GM12878 (cell line): ENCODE results near the gene PPDPF. TPM values are rescaled to one million over a fixed set of nuclear protein-coding genes. Genes with fewer than 3 reads are reported as not detected.

Source experiments
- ATAC-seq: fragments of 200-7000 bp; cut with Tn5 transposase; 3 replicates; pipeline ENCODE4 v1.9.1; 2020; ENCODE audit warnings: mild to moderate bottlenecking, moderate library complexity
- BruUV-seq: library from RNA; stranded (reverse); fragments of 400-500 nt; replicated peaks from 2 replicates; lab custom pipeline; 2021; lab: Mats Ljungman, UMichigan
- CTCF ChIA-PET: fragments of 300-600 bp; sonication (Branson Sonifier 250); formaldehyde crosslinking; extraction: SDS; loops from one replicate; lab custom pipeline; 2021; ENCODE audit warnings: inconsistent platforms; lab: Yijun Ruan, JAX
- POLR2A ChIA-PET: fragments of 350-600 bp; formaldehyde crosslinking; extraction: SDS; loops from one replicate; lab custom pipeline; 2021; ENCODE audit warnings: inconsistent platforms; lab: Charles Lee
- RAD21 ChIA-PET: fragments of 300-600 bp; sonication (Branson Sonifier 250); formaldehyde crosslinking; loops from one replicate; lab custom pipeline; 2023; ENCODE audit warnings: antibody characterized with exemption; ENCODE audit not compliant: unreplicated experiment; lab: Charles Lee
- SMC1A ChIA-PET: fragments of 300-600 bp; sonication (Branson Sonifier 250); formaldehyde crosslinking; loops from one replicate; lab custom pipeline; 2023; ENCODE audit not compliant: unreplicated experiment, uncharacterized antibody; lab: Charles Lee
- DNase-seq: peaks from one replicate; pipeline ENCODE4 v3.0.0-alpha.2; 2011; ENCODE audit warnings: low read depth, low spot score
- FAIRE-seq: peaks from 3 replicates; lab custom pipeline; 2011; peaks lifted over from hg19 to GRCh38; lab: Jason Lieb, UNC
- H2AFZ ChIP-seq: 2 replicates; pipeline ENCODE4 v1.6.0; 2011; ENCODE audit warnings: low read depth, low read length, control low read depth; ENCODE audit not compliant: control insufficient read depth
- H3K27ac ChIP-seq: 2 replicates; pipeline ENCODE4 v1.5.1; 2011; ENCODE audit warnings: control low read depth; ENCODE audit not compliant: control insufficient read depth, insufficient read depth
- H3K27me3 ChIP-seq, 2 experiments: replicated peaks in 1 of 2; 2 replicates each; pipeline versions ENCODE4 v1.6.0 to v1.6.1; 2011; ENCODE audit warnings: low read length in 1 of 2; ENCODE audit not compliant: control insufficient read depth in 2 of 2, insufficient read depth in 2 of 2
- H3K36me3 ChIP-seq, 2 experiments: 2 replicates each; pipeline ENCODE4 v1.5.1; 2011; ENCODE audit warnings: low read length in 1 of 2; ENCODE audit not compliant: control insufficient read depth in 2 of 2, insufficient read depth in 2 of 2
- H3K4me1 ChIP-seq: 2 replicates; pipeline ENCODE4 v1.6.1; 2011; ENCODE audit warnings: mild to moderate bottlenecking, low read length, moderate library complexity, mixed read lengths; ENCODE audit not compliant: control insufficient read depth, insufficient read depth
- H3K4me2 ChIP-seq: 2 replicates; pipeline ENCODE4 v1.6.0; 2011; ENCODE audit warnings: control low read depth; ENCODE audit not compliant: control insufficient read depth, insufficient read depth
- H3K4me3 ChIP-seq: fragments of 200-600 bp; sonication (generic); 2 replicates; pipeline ENCODE4 v1.5.1; 2016
- H3K79me2 ChIP-seq: 2 replicates; pipeline ENCODE4 v1.6.0; 2011; ENCODE audit warnings: low read length; ENCODE audit not compliant: control insufficient read depth, insufficient read depth
- H3K9ac ChIP-seq: 2 replicates; pipeline ENCODE4 v1.8.0; 2011; ENCODE audit warnings: low read length, control low read depth, mixed read lengths; ENCODE audit not compliant: control insufficient read depth, insufficient read depth
- H3K9me3 ChIP-seq: replicated peaks from 3 replicates; pipeline ENCODE4 v1.5.1; 2011; ENCODE audit warnings: mild to moderate bottlenecking, low read length; ENCODE audit not compliant: control insufficient read depth, insufficient read depth
- H4K20me1 ChIP-seq: 2 replicates; pipeline ENCODE4 v1.6.0; 2011; ENCODE audit not compliant: control insufficient read depth, insufficient read depth
- POLR2A ChIP-seq: IDR thresholded peaks from 2 replicates; pipeline ENCODE4 v1.6.1; 2011; ENCODE audit warnings: low read depth, mild to moderate bottlenecking, low read length
- WGBS: methylation state at CpG from one replicate; pipeline ENCODE4 v1.1.6; 2016; ENCODE audit warnings: low lambda C conversion rate; ENCODE audit not compliant: insufficient replicate concordance, insufficient coverage; ENCODE audit errors: missing lambda C conversion rate; 5-methylcytosine and 5-hydroxymethylcytosine counted together
- in situ Hi-C: fragments of 300-500 bp; cut with MboI; formaldehyde crosslinking; loops from 9 replicates; pipeline ENCODE4 v1.14.3; 2018; ENCODE audit warnings: mixed read lengths
- intact Hi-C: fragments of 100-400 bp; cut with micrococcal nuclease; formaldehyde crosslinking; loops from one replicate; pipeline ENCODE4 v1.14.2; 2022; ENCODE audit not compliant: unreplicated experiment
- polyA plus RNA-seq, 11 experiments: library from polyadenylated mRNA; depleted of rRNA in 4 of 11; unstranded in 6 of 11; stranded (reverse) in 5 of 11; fragments of >200 nt; fragmentation: Nextera tagmentation in 4 of 11; fragmentation: Illumina TruSeq in 1 of 11; extraction: Ambion mirVana in 4 of 11; extraction: Trizol in 1 of 11; gene quantifications; 1 replicate in 1 of 11; 2 replicates in 10 of 11; pipeline versions ENCODE4 v1.2.1 to v1.2.3, GENCODE V29; 2011 to 2016; ENCODE audit warnings: inconsistent platforms in 2 of 11, missing spikeins in 2 of 11, low read depth in 1 of 11
- total RNA-seq, 4 experiments: library from RNA; depleted of rRNA in 3 of 4; stranded (reverse); fragments of >200 nt in 3 of 4; fragmentation: Illumina TruSeq in 1 of 4; extraction: Trizol in 1 of 4; gene quantifications; 2 replicates each; pipeline versions ENCODE4 v1.2.1 to v1.2.3, GENCODE V29; 2013 to 2021
- TF ChIP-seq, protein P1 (sequence below): fragments of 450-650 bp; IDR thresholded peaks from 2 replicates; pipeline ENCODE4 v1.6.1; 2014; ENCODE audit warnings: mild to moderate bottlenecking

The PPDPF gene
- total and polyA plus RNA-seq, 10 of the 15 experiments (the other 5 are each of a cell fraction or from before 2014, with no cell fraction given): 0.32 to 154 (median 22.8) TPM

DNA sequence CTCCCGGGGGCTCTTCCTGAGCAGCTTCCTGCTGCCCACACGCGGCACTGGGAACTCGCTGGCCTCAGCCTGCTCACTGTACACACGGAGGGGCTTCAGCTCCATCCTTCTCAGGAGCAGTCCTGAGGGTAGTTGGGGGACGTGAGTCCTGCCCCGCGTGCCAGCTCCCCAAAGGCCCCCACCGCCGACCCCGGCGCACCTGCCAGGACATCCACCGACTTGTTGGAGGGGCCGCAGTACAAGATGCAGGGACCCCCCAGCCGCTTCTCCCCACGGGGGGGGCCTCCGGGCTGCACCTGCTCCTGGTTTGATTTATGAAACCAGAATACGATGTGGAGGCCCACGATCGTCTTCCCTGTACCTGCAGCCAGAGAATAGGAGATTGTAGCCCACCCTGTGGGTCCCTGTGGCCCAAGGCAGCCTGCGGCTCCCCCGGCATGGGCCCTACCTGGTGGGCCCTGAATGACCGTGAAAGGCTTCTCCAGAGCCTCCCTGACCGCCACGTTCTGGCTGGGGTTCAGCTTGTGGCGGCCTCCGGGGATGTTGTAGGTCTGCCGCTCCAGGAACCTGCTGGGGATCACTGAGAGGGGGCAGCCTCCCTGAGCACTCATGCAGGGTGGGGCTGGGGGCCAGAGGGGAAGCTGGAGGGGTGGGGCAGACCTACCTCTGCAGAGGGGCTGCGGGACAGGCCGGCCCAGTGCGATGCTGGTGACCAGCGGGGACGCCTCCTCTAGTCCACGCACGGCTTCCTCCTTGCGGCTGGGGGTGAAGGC is 41.2 kb downstream of the PPDPF start:
- no peaks in the 10 kb centered on the region for H3K4me1 ChIP-seq
- RAD21 ChIA-PET: interaction anchor here (0.6 to 1.3 kb wide), 2 partner anchors 19 to 23 kb away, joined by 3 read pairs; no protein-coding TSS in a partner anchor
- no peak for FAIRE-seq
- ATAC-seq: no peak
- H3K9me3 ChIP-seq: no peaks in the 10 kb centered on the region; the same call in 2 of the 3 replicates
- CTCF ChIA-PET: interaction anchor here (1.0 to 1.3 kb wide), 3 partner anchors 7 to 24 kb away, joined by 3 to 4 read pairs (median 3); no protein-coding TSS in a partner anchor
- H2AFZ ChIP-seq: no peak overlapping the region
- no peaks in the 10 kb centered on the region for H4K20me1 ChIP-seq
- SMC1A ChIA-PET: no interaction called here
- POLR2A ChIA-PET: no interaction called here
- no peaks in the 10 kb centered on the region; a peak in 1 of 4 replicates for H3K36me3 ChIP-seq
- no peak overlapping the region for H3K9ac ChIP-seq
- in situ Hi-C loops (no loop called here), intact Hi-C loops (no loop called here)
- no peaks in the 10 kb centered on the region for H3K27me3 ChIP-seq
- DNase-seq: no peak
- no peaks in the 10 kb centered on the region for H3K79me2 ChIP-seq
- BruUV-seq: no TSS peak
- 83% methylated on average over 31 of the region's 36 CpGs for WGBS
- 0 out of 2 replicates have a peak, but pooled peaks have one; percentile 4 for TF ChIP-seq POLR2A
- TF ChIP-seq, protein P1, sequence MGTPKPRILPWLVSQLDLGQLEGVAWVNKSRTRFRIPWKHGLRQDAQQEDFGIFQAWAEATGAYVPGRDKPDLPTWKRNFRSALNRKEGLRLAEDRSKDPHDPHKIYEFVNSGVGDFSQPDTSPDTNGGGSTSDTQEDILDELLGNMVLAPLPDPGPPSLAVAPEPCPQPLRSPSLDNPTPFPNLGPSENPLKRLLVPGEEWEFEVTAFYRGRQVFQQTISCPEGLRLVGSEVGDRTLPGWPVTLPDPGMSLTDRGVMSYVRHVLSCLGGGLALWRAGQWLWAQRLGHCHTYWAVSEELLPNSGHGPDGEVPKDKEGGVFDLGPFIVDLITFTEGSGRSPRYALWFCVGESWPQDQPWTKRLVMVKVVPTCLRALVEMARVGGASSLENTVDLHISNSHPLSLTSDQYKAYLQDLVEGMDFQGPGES: no peak
- TF ChIP-seq, all 136 proteins: peak for 1
- Histone ChIP-seq H3K4me3 (no peak overlapping the region), H3K27ac (no peak overlapping the region), H3K4me2 (no peak overlapping the region)
